ENCODE measurements around the gene RAPGEF2. TPM values are rescaled to one million over a fixed set of nuclear protein-coding genes. Genes with fewer than 3 reads are reported as not detected.
A peak's percentile ranks its signal among the peaks of the same experiment; 100 is the strongest.

RAPGEF2 gene
- total and polyA plus RNA-seq, 2 of the 8 experiments (the other 6 are each of a cell fraction or from before 2014, with no cell fraction given): 24.4 to 48.6 TPM

DNA sequence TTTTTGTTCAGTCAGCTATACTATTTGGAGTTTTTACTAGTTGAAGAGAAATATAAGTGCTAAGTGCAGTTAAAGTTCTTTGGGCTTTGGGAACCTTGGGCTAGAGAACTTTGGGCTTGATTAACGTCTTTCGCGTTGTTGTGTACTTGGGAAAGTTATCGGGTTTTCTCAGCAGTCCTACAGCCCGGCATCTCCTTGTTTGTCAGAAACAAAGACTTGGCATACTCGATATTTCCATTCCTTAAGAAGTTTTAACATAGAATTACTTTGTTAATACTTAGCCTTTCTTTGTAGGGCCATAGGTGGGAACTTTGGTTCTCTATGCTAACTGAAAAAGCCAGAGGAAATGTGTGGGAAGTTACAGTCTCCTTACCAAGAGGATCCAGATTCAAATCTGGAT, 28.7 kb downstream of the RAPGEF2 start (continued):
- TF ChIP-seq, protein P1, sequence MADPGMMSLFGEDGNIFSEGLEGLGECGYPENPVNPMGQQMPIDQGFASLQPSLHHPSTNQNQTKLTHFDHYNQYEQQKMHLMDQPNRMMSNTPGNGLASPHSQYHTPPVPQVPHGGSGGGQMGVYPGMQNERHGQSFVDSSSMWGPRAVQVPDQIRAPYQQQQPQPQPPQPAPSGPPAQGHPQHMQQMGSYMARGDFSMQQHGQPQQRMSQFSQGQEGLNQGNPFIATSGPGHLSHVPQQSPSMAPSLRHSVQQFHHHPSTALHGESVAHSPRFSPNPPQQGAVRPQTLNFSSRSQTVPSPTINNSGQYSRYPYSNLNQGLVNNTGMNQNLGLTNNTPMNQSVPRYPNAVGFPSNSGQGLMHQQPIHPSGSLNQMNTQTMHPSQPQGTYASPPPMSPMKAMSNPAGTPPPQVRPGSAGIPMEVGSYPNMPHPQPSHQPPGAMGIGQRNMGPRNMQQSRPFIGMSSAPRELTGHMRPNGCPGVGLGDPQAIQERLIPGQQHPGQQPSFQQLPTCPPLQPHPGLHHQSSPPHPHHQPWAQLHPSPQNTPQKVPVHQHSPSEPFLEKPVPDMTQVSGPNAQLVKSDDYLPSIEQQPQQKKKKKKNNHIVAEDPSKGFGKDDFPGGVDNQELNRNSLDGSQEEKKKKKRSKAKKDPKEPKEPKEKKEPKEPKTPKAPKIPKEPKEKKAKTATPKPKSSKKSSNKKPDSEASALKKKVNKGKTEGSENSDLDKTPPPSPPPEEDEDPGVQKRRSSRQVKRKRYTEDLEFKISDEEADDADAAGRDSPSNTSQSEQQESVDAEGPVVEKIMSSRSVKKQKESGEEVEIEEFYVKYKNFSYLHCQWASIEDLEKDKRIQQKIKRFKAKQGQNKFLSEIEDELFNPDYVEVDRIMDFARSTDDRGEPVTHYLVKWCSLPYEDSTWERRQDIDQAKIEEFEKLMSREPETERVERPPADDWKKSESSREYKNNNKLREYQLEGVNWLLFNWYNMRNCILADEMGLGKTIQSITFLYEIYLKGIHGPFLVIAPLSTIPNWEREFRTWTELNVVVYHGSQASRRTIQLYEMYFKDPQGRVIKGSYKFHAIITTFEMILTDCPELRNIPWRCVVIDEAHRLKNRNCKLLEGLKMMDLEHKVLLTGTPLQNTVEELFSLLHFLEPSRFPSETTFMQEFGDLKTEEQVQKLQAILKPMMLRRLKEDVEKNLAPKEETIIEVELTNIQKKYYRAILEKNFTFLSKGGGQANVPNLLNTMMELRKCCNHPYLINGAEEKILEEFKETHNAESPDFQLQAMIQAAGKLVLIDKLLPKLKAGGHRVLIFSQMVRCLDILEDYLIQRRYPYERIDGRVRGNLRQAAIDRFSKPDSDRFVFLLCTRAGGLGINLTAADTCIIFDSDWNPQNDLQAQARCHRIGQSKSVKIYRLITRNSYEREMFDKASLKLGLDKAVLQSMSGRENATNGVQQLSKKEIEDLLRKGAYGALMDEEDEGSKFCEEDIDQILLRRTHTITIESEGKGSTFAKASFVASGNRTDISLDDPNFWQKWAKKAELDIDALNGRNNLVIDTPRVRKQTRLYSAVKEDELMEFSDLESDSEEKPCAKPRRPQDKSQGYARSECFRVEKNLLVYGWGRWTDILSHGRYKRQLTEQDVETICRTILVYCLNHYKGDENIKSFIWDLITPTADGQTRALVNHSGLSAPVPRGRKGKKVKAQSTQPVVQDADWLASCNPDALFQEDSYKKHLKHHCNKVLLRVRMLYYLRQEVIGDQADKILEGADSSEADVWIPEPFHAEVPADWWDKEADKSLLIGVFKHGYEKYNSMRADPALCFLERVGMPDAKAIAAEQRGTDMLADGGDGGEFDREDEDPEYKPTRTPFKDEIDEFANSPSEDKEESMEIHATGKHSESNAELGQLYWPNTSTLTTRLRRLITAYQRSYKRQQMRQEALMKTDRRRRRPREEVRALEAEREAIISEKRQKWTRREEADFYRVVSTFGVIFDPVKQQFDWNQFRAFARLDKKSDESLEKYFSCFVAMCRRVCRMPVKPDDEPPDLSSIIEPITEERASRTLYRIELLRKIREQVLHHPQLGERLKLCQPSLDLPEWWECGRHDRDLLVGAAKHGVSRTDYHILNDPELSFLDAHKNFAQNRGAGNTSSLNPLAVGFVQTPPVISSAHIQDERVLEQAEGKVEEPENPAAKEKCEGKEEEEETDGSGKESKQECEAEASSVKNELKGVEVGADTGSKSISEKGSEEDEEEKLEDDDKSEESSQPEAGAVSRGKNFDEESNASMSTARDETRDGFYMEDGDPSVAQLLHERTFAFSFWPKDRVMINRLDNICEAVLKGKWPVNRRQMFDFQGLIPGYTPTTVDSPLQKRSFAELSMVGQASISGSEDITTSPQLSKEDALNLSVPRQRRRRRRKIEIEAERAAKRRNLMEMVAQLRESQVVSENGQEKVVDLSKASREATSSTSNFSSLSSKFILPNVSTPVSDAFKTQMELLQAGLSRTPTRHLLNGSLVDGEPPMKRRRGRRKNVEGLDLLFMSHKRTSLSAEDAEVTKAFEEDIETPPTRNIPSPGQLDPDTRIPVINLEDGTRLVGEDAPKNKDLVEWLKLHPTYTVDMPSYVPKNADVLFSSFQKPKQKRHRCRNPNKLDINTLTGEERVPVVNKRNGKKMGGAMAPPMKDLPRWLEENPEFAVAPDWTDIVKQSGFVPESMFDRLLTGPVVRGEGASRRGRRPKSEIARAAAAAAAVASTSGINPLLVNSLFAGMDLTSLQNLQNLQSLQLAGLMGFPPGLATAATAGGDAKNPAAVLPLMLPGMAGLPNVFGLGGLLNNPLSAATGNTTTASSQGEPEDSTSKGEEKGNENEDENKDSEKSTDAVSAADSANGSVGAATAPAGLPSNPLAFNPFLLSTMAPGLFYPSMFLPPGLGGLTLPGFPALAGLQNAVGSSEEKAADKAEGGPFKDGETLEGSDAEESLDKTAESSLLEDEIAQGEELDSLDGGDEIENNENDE (IDR thresholded peaks at IDR 0.05; ENCODE audit: insufficient replicate concordance, low read length): peak; percentile 38
- no peak for TF ChIP-seq BRCA1 (IDR thresholded peaks at IDR 0.05; ENCODE audit: low read depth, low read length)
- no peak for TF ChIP-seq CHD2 (IDR thresholded peaks at IDR 0.05; ENCODE audit: low read length)

All from H1 (cell line).